ENCODE results near the gene RPS25. TPM values are rescaled to one million over a fixed set of nuclear protein-coding genes. Genes with fewer than 3 reads are reported as not detected.

RPS25 gene
- total RNA-seq, 1 experiment from 2014 or later, result 1,252 TPM

- POLR2A ChIA-PET, result interaction anchor here (0.5 to 15.1 kb wide), 14 partner anchors 7 to 394 kb away, joined by 3 to 286 read pairs (median 4); partner anchors contain the start of genes CENATAC, DPAGT1, SLC37A4 and VPS11
- TF ChIP-seq CTCF (IDR thresholded peaks at IDR 0.05; ENCODE audit: unreplicated experiment), result no peak
- Mint-ChIP-seq H3K27ac (ENCODE audit: low read depth, unreplicated experiment) (peak overlapping the region; percentile 98), H3K9me3 (ENCODE audit: unreplicated experiment) (no peaks in the 10 kb centered on the region), H3K36me3 (ENCODE audit: insufficient read depth, unreplicated experiment) (peaks cover 83% of the 10 kb centered on the region), H3K4me1 (ENCODE audit: insufficient read depth, unreplicated experiment) (peaks cover 22% of the 10 kb centered on the region), H3K27me3 (ENCODE audit: insufficient read depth, unreplicated experiment) (no peaks in the 10 kb centered on the region), H3K4me3 (ENCODE audit: unreplicated experiment) (peak overlapping the region; percentile 94)
- BruUV-seq (replicated peaks), result no TSS peak
- DNase-seq (ENCODE audit: unreplicated experiment), result no peak
- intact Hi-C loops (cut with micrococcal nuclease), result loop anchor here (5.0 kb wide), 2 partner anchors 104 to 181 kb away; no protein-coding TSS in a partner anchor
- CTCF ChIA-PET, result interaction anchor here (0.5 to 1.7 kb wide), 11 partner anchors 14 to 743 kb away, joined by 3 to 10 read pairs (median 3); partner anchors contain the start of gene HYOU1
Measured at GRCh38 chr11:119016216-119017009, 1.7 kb downstream of the RPS25 start.

GRCh38 chr11:119015054-119015611 is 3.0 kb downstream of the RPS25 start:
- DNase-seq (ENCODE audit: unreplicated experiment), result peak; percentile 41
- no TSS peak for BruUV-seq (replicated peaks)
- Mint-ChIP-seq H3K36me3 (ENCODE audit: insufficient read depth, unreplicated experiment) (peaks cover 79% of the 10 kb centered on the region), H3K9me3 (ENCODE audit: unreplicated experiment) (no peaks in the 10 kb centered on the region), H3K4me1 (ENCODE audit: insufficient read depth, unreplicated experiment) (peaks cover 20% of the 10 kb centered on the region), H3K27ac (ENCODE audit: low read depth, unreplicated experiment) (no peak overlapping the region), H3K4me3 (ENCODE audit: unreplicated experiment) (peak overlapping the region; percentile 94), H3K27me3 (ENCODE audit: insufficient read depth, unreplicated experiment) (no peaks in the 10 kb centered on the region)
- intact Hi-C loops (cut with micrococcal nuclease), result loop anchor here (1.0 to 5.0 kb wide), 3 partner anchors 42 to 182 kb away; partner anchors contain the start of gene HYOU1
- POLR2A ChIA-PET, result interaction anchor here (0.6 to 15.1 kb wide), 11 partner anchors 8 to 393 kb away, joined by 3 to 286 read pairs (median 5); partner anchors contain the start of genes CENATAC, DPAGT1, SLC37A4 and VPS11
- CTCF ChIA-PET, result interaction anchor here (0.5 to 1.8 kb wide), 11 partner anchors 10 to 853 kb away, joined by 3 to 10 read pairs (median 4); partner anchors contain the start of genes SLC37A4 and UPK2
- no peak for TF ChIP-seq CTCF (IDR thresholded peaks at IDR 0.05; ENCODE audit: unreplicated experiment)

- Mint-ChIP-seq H3K4me1 (ENCODE audit: insufficient read depth, unreplicated experiment) (peaks cover 16% of the 10 kb centered on the region), H3K4me3 (ENCODE audit: unreplicated experiment) (no peak overlapping the region), H3K36me3 (ENCODE audit: insufficient read depth, unreplicated experiment) (peaks cover 75% of the 10 kb centered on the region), H3K27me3 (ENCODE audit: insufficient read depth, unreplicated experiment) (no peaks in the 10 kb centered on the region), H3K27ac (ENCODE audit: low read depth, unreplicated experiment) (no peak overlapping the region), H3K9me3 (ENCODE audit: unreplicated experiment) (no peaks in the 10 kb centered on the region)
- TF ChIP-seq CTCF (IDR thresholded peaks at IDR 0.05; ENCODE audit: unreplicated experiment), result no peak
- no peak for DNase-seq (ENCODE audit: unreplicated experiment)
- BruUV-seq (replicated peaks), result no TSS peak
- CTCF ChIA-PET, result interaction anchor here (0.6 to 1.8 kb wide), 8 partner anchors 11 to 422 kb away, joined by 3 to 10 read pairs (median 4); partner anchors contain the start of genes SLC37A4 and UPK2
- POLR2A ChIA-PET, result interaction anchor here (0.6 to 15.1 kb wide), 8 partner anchors 9 to 320 kb away, joined by 3 to 286 read pairs (median 4); partner anchors contain the start of genes CENATAC, DPAGT1 and RNF26
- intact Hi-C loops (cut with micrococcal nuclease), result no loop called here
Measured at GRCh38 chr11:119014209-119014924, 3.8 kb downstream of the RPS25 start.
